Measurements from ENCODE around the gene NFATC1.

DNA sequence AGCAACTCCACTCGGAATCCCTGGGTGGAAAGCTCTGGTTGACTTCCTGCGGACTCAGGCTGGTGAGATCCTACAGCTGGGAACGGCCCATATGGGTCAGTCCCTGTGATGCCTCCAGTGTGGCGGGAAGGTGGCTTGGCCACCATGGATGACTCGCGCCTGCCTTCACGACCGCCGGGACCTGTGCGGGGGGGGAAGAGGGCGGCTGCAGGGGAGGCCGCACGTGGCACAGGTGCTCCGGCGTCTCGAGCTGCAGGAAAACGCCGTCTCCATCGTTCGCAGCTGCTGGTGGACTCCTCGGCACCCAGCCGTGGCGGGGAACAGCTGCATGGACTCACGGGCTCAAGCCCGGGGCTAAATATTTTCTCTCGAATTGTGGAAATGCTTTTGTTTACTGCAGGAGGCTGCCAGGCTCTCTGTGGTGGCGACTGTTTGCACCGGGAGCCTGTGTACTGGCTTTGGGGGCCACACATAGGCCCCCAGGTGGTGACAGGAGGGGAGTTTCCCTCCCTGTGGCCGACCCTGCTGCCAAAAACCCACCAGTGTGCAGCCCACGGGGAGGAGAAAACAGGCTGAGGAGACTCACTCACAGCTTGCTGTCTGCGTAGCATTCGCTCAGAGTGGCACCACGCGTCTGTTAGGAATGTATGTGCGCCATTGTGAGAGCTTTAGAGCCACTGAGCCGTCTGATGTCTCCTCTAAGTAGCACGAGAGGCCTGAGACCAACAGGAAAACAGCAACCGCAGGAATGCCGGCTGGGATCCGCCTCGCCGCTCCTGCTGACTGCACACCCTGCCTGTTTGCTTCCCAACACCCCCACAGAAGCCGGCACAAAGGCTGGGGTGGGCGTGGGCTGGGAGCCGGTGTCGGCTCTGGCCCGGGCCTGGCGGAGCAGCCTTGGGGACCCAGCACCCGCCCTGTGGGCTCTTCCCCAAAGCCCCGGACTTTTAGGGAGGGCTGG, 89.2 kb downstream of the NFATC1 start:
- TF ChIP-seq CTCF (IDR thresholded peaks at IDR 0.05) (no peak), POLR2A (IDR thresholded peaks at IDR 0.05) (no peak), EP300 (IDR thresholded peaks at IDR 0.05; ENCODE audit: low read depth) (no peak), POLR2AphosphoS5 (IDR thresholded peaks at IDR 0.05) (no peak)

Data from transverse colon (tissue), 4 donors.